Adrenal gland (tissue), 12 donors: ENCODE results near the gene GRM3. TPM values are rescaled to one million over a fixed set of nuclear protein-coding genes. Genes with fewer than 3 reads are reported as not detected.

ENCODE experiments used
- DNase-seq, 7 donors: peaks; one replicate each; pipeline ENCODE4 v3.0.0-alpha.2; 2019 to 2020
- H3K27ac ChIP-seq, 5 donors: fragments of 200-600 bp; sonication (generic) in 4 of 5; 1 replicate in 3 of 5; 2 replicates in 2 of 5; pipeline versions ENCODE4 v1.5.1 to v1.8.0; 2016 to 2020; ENCODE audit warnings: mild to moderate bottlenecking in 1 of 5
- H3K27me3 ChIP-seq: fragments of 200-600 bp; 2 replicates; pipeline ENCODE4 v1.8.0; 2021
- H3K36me3 ChIP-seq, 2 donors: fragments of 200-600 bp; replicated peaks in 1 of 2; 1 replicate in 1 of 2; 2 replicates in 1 of 2; pipeline versions ENCODE4 v1.5.1 to v1.8.0; 2018 to 2022
- H3K4me1 ChIP-seq, 2 donors: fragments of 200-600 bp; replicated peaks in 1 of 2; 1 replicate in 1 of 2; 2 replicates in 1 of 2; pipeline versions ENCODE4 v1.5.1 to v1.8.0; 2018 to 2021
- H3K4me3 ChIP-seq, 4 donors: fragments of 200-600 bp; sonication (generic) in 3 of 4; one replicate each; pipeline ENCODE4 v1.5.1; 2016 to 2018
- H3K9me3 ChIP-seq, 3 donors: fragments of 200-600 bp; sonication (generic) in 1 of 3; replicated peaks in 1 of 3; 1 replicate in 2 of 3; 2 replicates in 1 of 3; pipeline versions ENCODE4 v1.5.1 to v1.8.0; 2016 to 2021
- CTCF ChIP-seq, 6 experiments: fragments of 450-650 bp in 4 of 6; fragments of 200-600 bp in 2 of 6; sonication (generic) in 1 of 6; IDR thresholded peaks; 1 replicate in 5 of 6; 2 replicates in 1 of 6; pipeline versions ENCODE4 v1.5.1 to v1.8.0; 2016 to 2021; ENCODE audit warnings: antibody characterized with exemption in 6 of 6, mild to moderate bottlenecking in 2 of 6, moderate library complexity in 1 of 6
- POLR2A ChIP-seq, 2 donors: fragments of 450-650 bp; IDR thresholded peaks; one replicate each; pipeline ENCODE4 v1.6.1; 2017; ENCODE audit warnings: antibody characterized with exemption in 2 of 2, mild to moderate bottlenecking in 2 of 2, moderate library complexity in 1 of 2
- WGBS, 4 donors: extraction: QIAGEN DNeasy Blood & Tissue Kit in 2 of 4; methylation state at CpG; one replicate each; pipeline versions ENCODE4 v1.1.5 to v1.1.7; 2013 to 2017; 5-methylcytosine and 5-hydroxymethylcytosine counted together
- intact Hi-C, 2 donors: fragments of 100-400 bp; cut with DNase I; formaldehyde crosslinking; loops; one replicate each; pipeline versions ENCODE4 v1.14.1 to v1.15.0; 2022 to 2023
- polyA plus RNA-seq, 3 donors: library from polyadenylated mRNA; stranded (reverse); fragments of 200-250 nt in 2 of 3; fragments of 350-450 nt in 1 of 3; fragmentation: Illumina TruSeq in 1 of 3; extraction: RNeasy Lipid Tissue Mini Kit (QIAGEN cat#74804) in 1 of 3; gene quantifications; one replicate each; pipeline ENCODE4 v1.2.3, GENCODE V29; 2013 to 2014
- total RNA-seq, 9 donors: library from RNA; depleted of rRNA in 4 of 9; stranded (reverse); fragments of >200 nt in 4 of 9; fragments of 120-200 nt in 1 of 9; fragmentation: NEBNext Ultra II Directional in 1 of 9; extraction: Animal tissue kit (Norgen Biotek cat#: 25700) in 1 of 9; gene quantifications; one replicate each; pipeline versions ENCODE4 v1.1.0 to v1.2.4, GENCODE V29; 2013 to 2023
- donor health status: healthy with polysubstance abuse.
- donor health status: Bipolar disorder and iron deficiency.
- donor health status: DM: yes; HTN: yes; CAD: no.
- donor health status: DM: no; HTN: no; CAD: no.
- donor health status: DM: no; HTN: no; CAD: no.
- donor health status: DM: yes; HTN: yes; CAD: no.

Gene GRM3
- total and polyA plus RNA-seq, 12 donors, result 0.30 to 5.1 (median 1.8) TPM

- WGBS, 4 donors, result 63 to 71% (median 70%) methylated on average over 7 of the region's 7 CpGs
- DNase-seq, result no peak
- Histone ChIP-seq H3K27me3 (no peaks in the 10 kb centered on the region), H3K4me1 (no peaks in the 10 kb centered on the region), H3K27ac (no peak overlapping the region), H3K9me3 (no peaks in the 10 kb centered on the region), H3K4me3 (no peak overlapping the region), H3K36me3 (no peaks in the 10 kb centered on the region)
- intact Hi-C loops, result no loop called here
- TF ChIP-seq POLR2A (IDR thresholded peaks at IDR 0.05), result no peak
- TF ChIP-seq CTCF (IDR thresholded peaks at IDR 0.05), result no peak
Observed at GRCh38 chr7:86748843-86749719, 105.4 kb downstream of the GRM3 start.

GRCh38 chr7:86749741-86750665 is 106.3 kb downstream of the GRM3 start:
- intact Hi-C loops, result no loop called here
- DNase-seq, result no peak

GRCh38 chr7:86760236-86760635 is 116.5 kb downstream of the GRM3 start:
- DNase-seq, result peak in 2 of 7 donors; percentile 4 to 13
- intact Hi-C loops, result no loop called here
- Histone ChIP-seq H3K4me3 (no peak overlapping the region), H3K27me3 (no peaks in the 10 kb centered on the region), H3K9me3 (no peaks in the 10 kb centered on the region), H3K36me3 (no peaks in the 10 kb centered on the region), H3K27ac (no peak overlapping the region), H3K4me1 (no peaks in the 10 kb centered on the region)
- 15 to 24% (median 19%) methylated on average over 4 of the region's 4 CpGs for WGBS, 4 donors
- no peak for TF ChIP-seq CTCF (IDR thresholded peaks at IDR 0.05)
- TF ChIP-seq POLR2A (IDR thresholded peaks at IDR 0.05), result no peak

More at GRCh38 chr7:86749741-86750665, 106.3 kb downstream of the GRM3 start:
- Histone ChIP-seq H3K4me1 (no peaks in the 10 kb centered on the region), H3K27me3 (no peaks in the 10 kb centered on the region), H3K36me3 (no peaks in the 10 kb centered on the region), H3K27ac (no peak overlapping the region), H3K4me3 (no peak overlapping the region), H3K9me3 (no peaks in the 10 kb centered on the region)
- no peak for TF ChIP-seq CTCF (IDR thresholded peaks at IDR 0.05)
- no peak for TF ChIP-seq POLR2A (IDR thresholded peaks at IDR 0.05)
- 88 to 97% (median 94%) methylated on average over 4 of the region's 4 CpGs for WGBS, 4 donors

DNA sequence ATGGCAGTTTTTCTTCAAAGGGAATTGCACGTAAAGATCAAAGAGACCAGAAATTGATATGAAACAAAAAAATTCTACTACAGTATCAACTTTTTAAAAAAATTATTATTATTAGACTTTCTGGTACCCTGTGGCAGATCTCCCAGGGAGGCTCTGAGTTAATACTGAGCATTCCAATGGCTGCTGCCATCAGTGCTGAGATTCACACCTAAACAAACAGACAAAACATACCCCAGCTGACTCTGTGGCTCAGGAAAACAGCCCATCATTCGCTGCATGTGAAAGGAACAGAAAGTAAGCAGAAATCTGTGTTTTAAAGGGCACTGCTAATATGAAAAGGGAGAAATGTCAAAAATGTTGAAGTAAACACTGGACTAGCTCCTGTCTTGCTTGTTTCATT is 118.4 kb downstream of the GRM3 start:
- Histone ChIP-seq H3K27me3 (no peaks in the 10 kb centered on the region), H3K9me3 (no peaks in the 10 kb centered on the region), H3K27ac (no peak overlapping the region), H3K4me3 (no peak overlapping the region), H3K36me3 (no peaks in the 10 kb centered on the region), H3K4me1 (no peaks in the 10 kb centered on the region)
- TF ChIP-seq CTCF (IDR thresholded peaks at IDR 0.05) (no peak), POLR2A (IDR thresholded peaks at IDR 0.05) (no peak)
- no peak for DNase-seq
- intact Hi-C loops, result no loop called here
- 79 to 88% (median 85%) methylated on average over 2 of the region's 2 CpGs for WGBS, 4 donors
